ENCODE measurements around the gene BMP10.

The BMP10 gene

DNA sequence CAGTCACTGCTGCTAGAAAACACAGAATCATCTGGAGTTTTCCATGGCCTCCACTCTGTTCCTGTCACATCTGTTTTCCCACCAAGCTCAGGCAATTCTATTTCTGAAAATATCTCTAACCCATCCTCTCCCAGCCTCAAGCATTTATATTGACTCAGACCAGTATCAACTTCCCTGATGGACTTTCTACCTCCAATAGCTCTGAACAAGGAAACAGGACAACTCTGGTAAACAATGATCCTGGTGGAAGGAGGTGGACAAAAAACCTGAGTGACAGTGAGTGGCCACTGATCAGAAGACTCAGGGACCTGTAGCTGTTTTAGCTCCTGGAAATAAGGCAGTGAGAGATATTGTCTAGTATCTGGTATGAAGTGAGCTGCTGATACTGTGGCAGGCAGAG lies 23.4 kb downstream of the BMP10 start:
- no peak for DNase-seq

GRCh38 chr2:68846091-68846490 lies 25.1 kb downstream of the BMP10 start:
- DNase-seq: no peak

DNA sequence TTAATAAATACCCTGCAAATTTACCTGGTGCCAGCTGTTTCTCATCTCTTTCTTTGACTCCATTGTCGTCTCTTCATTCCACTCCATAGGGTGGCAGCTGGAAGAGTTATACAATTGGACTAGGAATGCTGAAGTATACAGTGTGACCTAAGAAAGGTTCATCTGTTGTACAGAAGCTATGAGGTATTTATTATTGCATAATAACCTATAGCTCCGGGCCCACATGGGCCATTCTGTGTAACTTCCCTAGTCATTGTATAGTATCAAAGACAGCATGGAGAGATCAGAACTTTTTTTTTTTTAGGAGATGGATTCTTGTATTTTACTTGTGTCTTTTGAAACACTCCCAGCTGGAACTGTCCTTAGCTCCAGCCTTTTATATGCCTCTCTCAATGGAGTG lies 26.2 kb downstream of the BMP10 start:
- DNase-seq: no peak

DNA sequence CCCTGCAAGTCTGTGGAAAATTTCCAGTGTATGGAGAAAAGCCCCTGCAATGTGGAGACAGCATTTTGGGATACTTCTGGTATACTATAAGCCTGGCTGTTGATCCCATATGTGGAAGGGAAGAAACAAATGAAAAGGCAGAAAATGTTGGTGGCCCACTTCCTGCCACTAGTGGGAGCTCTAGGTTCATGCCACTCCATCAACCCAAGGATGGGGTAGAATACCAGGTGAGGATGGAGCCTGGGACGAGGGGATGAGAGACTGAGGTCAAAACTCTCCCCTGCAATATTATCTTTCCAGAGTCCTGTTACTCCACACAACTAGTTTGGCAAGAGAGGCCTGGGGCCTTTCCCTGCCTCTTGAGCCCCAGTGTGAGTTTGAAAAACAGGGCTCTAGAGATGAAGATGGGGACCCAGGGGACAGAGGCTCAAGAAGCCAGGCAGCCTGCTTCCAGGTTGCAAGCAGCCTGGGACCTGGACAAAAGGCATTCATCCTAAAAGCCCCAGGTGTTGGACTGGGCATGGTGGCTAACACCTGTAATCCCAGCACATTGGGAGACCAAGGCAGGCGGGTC lies 31.9 kb downstream of the BMP10 start:
- peak in 1 of 5 donors; percentile 37 for DNase-seq

- DNase-seq: no peak
These were observed 32.6 kb downstream of the BMP10 start for GRCh38 chr2:68838641-68839040.

- DNase-seq: peak in 1 of 5 donors; percentile 71
These were observed 33.3 kb downstream of the BMP10 start for GRCh38 chr2:68837861-68838341.

- peak; percentile 24 to 67 (median 62) for DNase-seq
These were observed 33.9 kb downstream of the BMP10 start for GRCh38 chr2:68837164-68837860.

DNA sequence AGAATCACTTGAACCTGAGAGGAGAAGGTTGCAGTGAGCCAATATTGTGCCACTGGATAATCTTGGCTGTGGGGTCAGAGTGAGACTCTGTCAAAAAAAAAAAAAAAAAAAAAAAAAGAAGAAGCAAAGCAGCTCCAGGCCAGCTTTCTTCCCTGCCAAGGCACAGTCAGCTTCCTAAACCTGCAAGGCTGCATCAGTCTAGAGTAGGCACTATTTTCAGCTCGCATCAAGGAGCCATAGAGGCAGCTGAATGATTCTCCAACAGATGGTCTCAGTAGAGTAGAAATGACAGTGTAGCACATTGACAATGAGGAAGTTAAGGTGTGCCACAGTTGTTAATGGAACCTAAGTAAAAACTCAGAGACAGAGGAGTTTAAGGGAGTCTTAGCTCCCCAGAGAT lies 35.6 kb downstream of the BMP10 start:
- DNase-seq: no peak

- DNase-seq: no peak
These were observed 36.3 kb downstream of the BMP10 start for GRCh38 chr2:68834737-68835376.

GRCh38 chr2:68833162-68833561 lies 38.0 kb downstream of the BMP10 start:
- DNase-seq: no peak

- DNase-seq: peak in 2 of 5 donors; percentile 7 to 48
These were observed 38.8 kb downstream of the BMP10 start for GRCh38 chr2:68832233-68832869.

- peak in 1 of 5 donors; percentile 11 for DNase-seq
These were observed 39.4 kb downstream of the BMP10 start for GRCh38 chr2:68831686-68832232.

- DNase-seq: peak in 1 of 5 donors; percentile 27
These were observed 41.4 kb downstream of the BMP10 start for GRCh38 chr2:68829749-68830148.

DNA sequence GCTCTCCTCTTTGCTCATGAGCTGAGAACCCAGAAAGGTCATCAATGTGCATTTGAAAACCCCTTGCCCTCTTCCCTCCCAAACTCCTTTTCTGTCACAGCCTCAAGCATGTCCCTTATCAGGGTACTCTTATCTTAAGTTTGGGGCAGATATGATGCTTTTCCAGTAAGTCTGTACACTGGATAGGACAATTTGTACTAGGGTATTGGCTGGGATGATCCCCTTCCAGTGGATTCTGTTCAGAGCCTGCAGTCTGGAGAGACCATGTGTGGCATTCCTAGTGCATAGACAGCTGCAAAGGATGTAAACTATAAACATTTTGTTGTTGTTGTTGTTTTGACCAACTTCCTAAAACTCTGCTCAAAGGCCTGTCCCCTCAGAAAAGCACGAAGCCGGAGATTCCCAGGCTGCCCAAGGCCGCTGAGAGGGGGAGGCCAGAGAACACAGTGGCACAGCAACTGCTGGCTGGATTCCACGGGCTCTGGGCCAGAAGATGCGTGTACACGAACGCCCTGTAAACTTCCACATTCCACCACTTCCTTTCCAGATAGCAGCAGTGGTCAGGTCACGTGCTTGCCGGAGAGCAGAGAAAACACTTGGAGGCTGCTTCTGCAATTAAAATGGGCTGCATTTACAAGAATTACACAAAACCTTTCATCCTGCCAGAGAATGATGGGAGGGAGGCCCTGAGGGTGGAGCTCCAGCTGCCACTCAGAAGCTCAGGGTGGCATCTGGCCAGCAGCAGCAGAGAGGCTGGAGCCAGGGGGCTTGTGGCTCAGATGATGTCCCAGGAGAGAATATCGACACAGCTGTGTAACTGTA lies 42.1 kb downstream of the BMP10 start:
- DNase-seq: peak; percentile 34 to 88 (median 61)

- DNase-seq: no peak
These were observed 43.5 kb downstream of the BMP10 start for GRCh38 chr2:68827666-68828065.

- no peak for DNase-seq
These were observed 45.3 kb downstream of the BMP10 start for GRCh38 chr2:68825866-68826265.

DNA sequence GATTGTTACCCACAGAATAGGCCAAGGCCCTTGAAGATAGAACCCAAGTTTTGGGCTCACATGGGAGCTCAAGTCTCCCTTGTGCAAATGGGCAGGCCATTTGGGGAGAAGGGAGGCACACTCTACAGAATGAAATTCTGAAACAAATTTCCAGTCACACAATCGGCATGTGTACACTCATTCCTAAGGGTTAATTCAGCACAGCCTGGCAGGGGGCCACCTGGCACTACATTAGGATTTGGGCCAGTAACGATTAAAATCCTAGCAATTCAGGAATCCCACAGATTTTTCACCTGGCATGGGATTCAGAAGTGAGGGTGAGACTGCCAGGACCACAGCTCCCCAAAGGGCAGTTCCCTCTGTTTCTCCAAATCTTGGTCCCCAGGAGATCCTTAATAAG lies 46.4 kb downstream of the BMP10 start:
- DNase-seq: no peak

DNA sequence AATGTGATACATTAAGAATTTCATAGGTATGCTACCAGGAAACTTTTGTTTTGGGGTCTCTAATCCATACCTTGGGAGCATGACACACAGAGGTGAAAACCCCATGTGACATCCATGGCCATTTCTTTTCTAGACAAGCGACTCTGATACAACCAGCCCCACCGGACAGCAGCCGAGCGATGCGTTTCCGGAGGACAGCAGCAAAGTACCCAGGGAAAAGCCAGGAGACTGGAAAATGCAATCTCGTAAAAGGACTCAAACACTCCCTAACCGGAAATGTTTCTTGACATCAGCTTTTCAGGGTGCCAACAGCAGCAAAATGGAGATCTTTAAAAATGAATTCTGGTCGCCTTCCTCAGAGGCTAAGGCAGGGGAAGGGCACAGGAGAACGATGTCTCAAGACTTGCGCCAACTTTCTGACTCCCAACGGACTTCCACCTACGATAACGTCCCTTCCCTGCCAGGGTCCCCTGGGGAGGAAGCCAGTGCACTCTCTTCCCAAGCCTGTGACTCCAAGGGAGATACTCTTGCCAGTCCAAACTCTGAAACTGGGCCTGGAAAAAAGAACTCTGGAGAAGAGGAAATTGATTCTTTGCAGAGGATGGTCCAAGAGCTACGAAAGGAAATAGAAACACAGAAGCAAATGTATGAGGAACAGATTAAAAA lies 48.9 kb downstream of the BMP10 start:
- DNase-seq: no peak

GRCh38 chr2:68819556-68819955 lies 51.6 kb downstream of the BMP10 start:
- no peak for DNase-seq

DNA sequence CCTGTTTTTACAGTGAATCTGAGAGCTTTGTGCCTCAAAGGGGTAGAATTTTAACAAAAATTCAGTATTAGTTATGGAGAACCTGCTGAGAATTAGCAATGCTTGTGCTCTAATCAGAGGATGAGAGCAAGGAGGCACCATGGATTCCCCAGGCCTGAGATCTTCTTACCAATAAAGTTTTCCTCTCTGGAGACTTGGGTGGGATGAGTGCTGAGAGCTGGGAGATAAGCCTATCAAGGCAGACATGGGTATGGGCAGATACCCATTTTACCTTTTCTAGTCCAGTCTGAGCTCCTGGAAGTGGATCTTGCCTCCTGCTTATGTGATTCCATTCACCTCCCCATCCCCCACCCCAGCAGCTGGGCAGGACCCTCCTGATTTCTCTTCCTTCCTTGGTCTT lies 53.9 kb downstream of the BMP10 start:
- no peak for DNase-seq
